Activated CD4-positive, CD25-positive, alpha-beta regulatory T cell treated with anti-CD3 and anti-CD28 coated beads, Interleukin-2, amount 50 U/mL, for 16 hours (primary cell): ENCODE results near the gene DACH1.

ENCODE experiments used
- DNase-seq: peaks from one replicate; pipeline ENCODE4 v3.0.0-alpha.2; 2020; ENCODE audit warnings: low read depth, low spot score

DACH1 gene

GRCh38 chr13:71583581-71583980 lies 283.4 kb downstream of the DACH1 start:
- DNase-seq = no peak

DNA sequence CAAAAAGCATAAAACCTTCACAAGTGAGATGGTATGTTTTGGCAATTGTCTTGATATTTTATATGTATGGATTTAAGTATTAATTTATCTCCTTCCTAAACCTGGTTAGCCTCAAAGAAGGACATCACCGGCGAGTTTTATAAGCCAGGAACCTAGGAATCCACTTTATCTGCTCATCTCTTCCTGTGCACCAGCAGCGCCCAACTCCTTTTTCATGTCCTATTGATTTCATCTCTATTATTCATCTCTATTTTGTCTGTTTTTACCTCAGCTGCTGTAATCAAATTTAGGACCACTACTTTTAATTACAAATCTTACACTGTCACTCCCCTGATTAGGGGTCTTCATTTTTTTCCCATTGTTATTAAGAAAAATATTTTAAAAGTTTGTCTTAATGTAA lies 286.4 kb downstream of the DACH1 start:
- no peak for DNase-seq

GRCh38 chr13:71578048-71578447 lies 289.0 kb downstream of the DACH1 start:
- DNase-seq = no peak

GRCh38 chr13:71577127-71577526 lies 289.9 kb downstream of the DACH1 start:
- DNase-seq = no peak

GRCh38 chr13:71576571-71576970 lies 290.4 kb downstream of the DACH1 start:
- DNase-seq = no peak

DNA sequence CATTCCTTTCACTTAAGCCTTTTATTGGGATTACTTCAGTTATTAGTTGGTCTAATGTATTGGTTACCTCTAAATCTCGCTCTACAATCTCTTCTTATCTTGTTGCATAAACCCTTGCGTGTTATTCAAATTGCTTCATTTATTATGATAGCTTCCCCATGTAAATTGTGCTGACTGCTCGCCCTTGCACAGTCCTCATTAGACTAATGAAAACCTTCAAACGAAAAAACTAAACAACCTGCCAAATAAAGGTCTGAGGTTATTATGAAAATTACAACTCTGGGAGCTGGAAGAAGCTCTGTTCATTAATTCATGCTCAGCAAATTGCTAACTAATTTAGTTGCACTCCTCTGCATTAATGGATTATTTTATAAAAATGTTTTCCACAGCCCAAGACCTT lies 320.1 kb downstream of the DACH1 start:
- no peak for DNase-seq

DNA sequence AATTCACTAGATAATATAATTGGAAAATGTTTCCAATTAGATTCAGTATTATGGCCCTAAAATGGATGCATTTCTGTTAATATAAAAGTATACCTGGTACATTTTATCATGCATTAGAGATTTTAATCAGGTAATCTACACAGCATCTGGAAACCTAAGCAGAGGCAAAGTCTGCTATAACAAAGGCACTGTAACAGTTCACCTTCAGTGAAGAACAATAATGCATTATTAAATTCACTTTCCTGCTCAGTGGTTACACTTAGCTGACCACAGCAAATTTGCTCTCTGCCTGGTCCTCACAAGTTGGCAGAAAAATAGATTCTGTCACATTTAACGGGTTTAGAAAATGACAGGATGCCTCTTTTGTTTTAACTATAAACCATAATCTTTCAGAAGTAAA lies 326.9 kb downstream of the DACH1 start:
- DNase-seq = no peak

DNA sequence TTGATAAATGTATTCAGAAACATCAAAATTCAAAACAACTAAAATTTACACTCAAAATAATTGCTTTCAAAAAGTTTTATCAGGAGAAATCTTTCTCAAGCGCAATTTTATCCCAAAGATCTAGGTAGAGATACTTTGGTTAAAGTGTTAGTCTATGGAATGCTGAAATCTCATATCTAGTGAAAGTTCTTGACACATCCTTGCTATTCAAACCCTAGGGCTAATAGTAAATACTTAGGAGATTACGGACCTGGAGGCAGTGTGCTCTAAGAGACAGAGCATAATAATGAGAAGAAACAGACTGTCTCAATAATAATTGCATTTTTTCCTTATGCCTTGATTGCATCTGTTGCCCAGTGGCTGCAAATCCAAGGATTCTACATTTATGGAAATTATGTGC lies 330.8 kb downstream of the DACH1 start:
- no peak for DNase-seq

DNA sequence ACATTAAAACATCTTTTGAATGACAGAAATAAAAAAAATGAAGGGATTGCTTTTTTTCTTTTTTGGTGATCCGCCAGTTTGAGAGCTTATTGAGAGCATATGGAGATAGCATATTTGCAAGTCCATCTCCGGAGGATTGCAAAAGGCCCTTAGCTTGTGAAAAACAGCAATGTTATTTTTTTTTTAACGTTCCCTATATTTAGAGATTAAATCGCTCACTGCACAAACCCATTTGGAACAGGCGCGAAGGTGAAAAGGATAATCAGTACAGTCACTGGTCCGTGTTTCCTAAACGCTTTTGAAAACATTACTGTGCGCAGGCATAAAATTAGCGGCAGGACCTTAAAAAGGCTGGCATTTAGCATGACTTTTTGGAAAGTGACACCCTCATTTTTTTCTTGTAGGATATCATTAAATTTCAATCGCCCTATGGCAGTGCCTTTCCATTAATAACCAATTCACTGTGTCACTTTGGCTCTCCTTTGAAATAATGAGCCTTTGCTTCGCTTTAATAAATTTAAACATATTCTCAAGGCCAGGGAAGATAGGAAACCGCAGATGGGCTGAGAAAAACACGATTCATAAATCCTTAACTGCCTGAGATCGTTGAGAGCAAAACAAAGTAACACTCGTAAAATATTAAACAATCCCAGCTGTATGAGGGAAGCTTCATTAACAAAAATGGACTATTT lies 342.2 kb downstream of the DACH1 start:
- DNase-seq = no peak

DNA sequence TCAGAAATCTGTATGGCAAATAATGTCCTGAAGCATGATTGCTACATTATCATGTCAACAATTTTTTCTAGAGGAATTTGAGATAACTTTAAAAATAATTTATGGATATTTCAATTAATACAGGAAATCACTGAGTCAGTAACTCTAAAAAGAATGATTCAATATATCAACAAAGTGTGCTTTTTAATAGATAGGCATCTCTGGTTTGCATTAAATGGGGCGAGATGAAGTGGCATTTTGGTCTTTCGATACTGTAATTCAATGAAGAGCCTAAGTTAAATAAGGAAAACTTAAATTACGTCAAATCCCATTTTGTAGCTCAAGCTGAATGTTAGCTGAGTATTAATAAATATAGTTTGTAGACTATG lies 342.8 kb downstream of the DACH1 start:
- DNase-seq = no peak

GRCh38 chr13:71522941-71523526 lies 344.0 kb downstream of the DACH1 start:
- no peak for DNase-seq

DNA sequence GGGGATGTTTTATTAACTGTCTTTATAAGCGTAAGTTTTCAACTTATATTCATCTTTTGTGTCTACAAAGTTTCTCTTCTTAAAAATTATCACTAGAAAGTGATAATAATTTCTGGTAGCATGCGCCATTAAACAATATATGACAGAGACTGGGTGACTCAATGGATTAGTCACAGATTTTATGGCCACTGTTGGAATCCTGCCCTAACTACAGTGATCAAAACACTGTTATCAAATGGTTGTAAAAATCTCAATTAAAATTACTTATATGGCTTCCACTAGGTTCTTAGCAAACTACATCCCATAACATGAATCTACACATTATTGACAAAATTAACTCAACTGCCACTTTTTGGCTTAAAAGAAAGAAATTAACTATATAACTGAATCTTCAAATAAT lies 350.0 kb downstream of the DACH1 start:
- no peak for DNase-seq

DNA sequence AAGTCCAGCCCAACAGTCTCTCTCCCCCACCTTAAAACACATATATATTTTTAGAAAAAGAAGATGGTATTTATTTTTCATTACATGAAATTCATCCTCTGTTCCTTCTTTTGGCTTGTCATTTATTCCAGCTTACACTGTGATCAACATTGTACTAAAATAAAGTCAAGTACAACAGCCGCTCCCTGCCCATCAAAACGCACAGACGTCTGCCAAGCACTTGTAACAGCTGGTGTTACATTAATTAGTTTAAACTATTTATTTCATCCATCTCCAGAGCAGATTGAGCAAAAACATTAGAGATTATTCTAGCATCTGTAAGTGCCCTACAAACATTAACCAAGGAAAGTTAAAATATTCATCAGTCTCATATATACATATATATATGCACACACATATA lies 350.5 kb downstream of the DACH1 start:
- no peak for DNase-seq

- DNase-seq = no peak
Measured at GRCh38 chr13:71515744-71516038, 351.3 kb downstream of the DACH1 start.

DNA sequence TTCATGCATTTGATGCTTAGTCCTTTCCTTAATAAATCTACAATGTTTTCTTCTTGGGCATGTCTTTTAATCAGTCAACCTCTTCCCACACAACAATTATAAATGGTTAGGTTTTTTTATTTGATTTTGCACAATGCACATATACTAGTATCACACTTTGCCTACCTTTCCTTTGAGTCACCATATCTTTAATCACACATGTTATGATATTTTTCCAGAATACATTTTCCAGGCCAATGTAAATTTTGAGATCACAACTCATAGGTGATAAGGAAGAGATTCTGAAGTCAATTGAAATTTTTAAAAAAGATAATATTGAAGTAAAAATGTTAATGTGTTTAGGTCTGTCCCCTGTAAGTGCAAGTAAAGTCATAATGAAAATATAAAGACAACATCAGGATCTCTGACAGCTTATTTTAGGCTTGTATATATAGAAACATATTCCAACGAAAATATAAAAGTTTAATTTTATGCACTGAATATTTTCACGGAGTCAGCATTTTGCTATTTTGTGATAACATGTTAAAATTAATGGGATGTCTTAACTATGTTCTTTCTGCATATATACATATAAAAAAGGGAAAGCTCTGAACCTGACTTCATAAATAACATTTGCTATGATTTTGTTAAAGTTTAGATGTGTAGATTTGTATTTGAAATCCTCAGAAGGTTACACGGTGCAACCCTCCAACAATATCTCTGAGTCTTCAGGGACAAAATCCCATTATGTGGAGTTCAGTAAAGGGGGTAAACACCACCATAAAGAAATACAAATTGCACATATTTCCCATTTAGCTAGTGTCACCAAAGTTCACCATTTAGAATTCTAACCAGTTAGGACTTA lies 351.9 kb downstream of the DACH1 start:
- no peak for DNase-seq

DNA sequence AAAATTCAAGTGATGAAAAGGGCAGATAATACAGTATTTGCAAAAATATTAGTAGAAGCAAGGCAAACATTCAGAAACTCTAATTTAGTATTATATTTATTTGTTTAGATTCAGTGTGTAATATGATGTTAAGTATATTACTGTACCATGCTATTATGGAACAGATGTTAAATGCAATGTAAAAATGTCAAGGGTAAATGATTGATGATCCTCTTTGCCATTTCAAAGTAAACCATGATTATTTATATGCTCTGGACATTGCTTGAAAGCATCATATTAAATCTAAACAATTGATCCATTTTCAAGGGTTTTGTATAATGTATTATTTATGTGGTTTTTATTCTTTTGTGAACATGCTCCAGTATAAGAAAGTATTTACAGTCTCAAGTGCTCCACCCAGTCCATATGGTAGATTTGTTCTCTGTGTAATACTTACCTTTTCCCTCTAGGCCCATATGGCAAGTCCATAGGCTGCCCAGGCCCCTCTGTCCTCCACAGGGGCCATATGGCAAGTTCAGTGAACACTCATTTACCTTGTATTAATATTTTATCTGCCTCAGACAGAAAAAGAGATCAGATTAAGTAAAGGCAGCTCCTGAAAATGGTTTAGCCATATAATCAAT lies 353.5 kb downstream of the DACH1 start:
- DNase-seq = no peak

GRCh38 chr13:71503781-71504180 lies 363.2 kb downstream of the DACH1 start:
- no peak for DNase-seq

DNA sequence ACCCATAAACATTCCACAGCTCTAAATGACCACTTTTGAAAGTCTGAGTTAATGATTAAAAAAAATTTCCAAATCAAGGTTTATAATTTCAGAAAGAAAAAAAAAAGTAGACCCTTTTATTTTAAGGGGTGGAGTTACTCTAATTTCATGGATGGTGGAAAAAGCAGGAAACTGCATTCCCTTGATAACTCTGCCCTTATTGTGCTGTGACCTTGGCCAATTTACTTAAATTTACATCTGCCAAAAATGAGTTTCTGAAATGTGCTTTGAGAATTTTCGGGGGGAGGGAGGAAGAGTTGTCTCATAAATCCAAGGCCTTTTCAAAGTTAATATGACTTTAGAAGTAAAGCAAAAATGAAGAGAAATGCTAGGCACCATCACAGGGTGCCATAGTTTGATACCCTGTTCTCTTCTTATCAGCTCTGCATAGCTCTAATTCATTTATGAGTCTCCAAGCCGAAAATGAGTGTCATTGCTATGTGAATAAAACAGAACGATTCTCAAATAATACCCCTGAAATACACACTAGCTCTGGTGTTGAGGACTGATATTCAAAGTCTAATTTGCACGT lies 367.0 kb downstream of the DACH1 start:
- DNase-seq = no peak

GRCh38 chr13:71499235-71499634 lies 367.8 kb downstream of the DACH1 start:
- no peak for DNase-seq

GRCh38 chr13:71493189-71493588 lies 373.8 kb downstream of the DACH1 start:
- no peak for DNase-seq

DNA sequence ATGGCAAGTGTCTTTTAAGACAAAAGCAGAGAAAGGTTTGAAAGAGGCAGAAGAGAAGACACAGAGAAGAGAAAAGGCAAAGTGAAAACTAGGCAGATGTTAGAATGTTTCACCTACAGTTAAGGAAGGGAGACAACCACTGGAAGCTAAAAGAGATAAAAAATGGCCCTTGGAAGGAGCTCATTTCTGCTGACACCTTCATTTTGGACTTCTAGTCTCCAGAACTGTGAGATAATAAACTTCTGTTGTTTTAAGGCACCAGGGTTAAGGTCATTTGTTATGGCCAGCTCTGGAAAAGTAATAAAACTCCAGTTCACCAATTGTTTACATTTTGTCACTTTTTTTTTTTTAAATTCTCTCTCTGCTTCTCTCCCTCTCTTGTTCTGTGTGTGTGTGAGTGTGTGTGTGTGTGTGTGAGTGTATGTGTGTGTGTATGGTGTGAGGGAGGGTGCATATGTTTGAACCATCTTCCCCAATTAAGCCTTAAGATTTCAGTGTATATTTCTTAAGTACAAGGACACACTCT lies 374.6 kb downstream of the DACH1 start:
- no peak for DNase-seq

GRCh38 chr13:71491010-71491409 lies 376.0 kb downstream of the DACH1 start:
- no peak for DNase-seq
